ENCODE data around the gene LYZL1. TPM values are rescaled to one million over a fixed set of nuclear protein-coding genes. Genes with fewer than 3 reads are reported as not detected.

The LYZL1 gene
- total RNA-seq, 1 experiment from 2014 or later, result not detected

DNA sequence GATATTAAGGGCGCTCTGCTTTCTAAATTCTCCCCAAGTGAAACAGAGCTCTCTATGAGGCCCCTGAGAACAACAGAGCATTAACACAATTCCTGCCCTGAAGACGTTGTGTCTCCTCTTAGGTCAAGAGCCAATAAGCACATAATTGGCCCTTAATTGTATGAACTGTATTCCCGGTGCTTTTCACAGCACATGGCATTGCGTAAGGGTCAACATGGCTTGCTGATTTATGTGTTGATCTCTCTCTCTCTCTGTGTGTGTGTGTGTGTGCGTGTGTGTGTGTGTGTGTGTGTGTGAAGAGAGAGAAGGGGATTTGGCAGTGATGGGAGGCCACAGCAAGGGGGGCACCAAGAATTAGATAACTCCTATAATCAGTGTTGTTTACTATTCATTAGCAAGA, 40.5 kb downstream of the LYZL1 start (continued):
- no peak for TF ChIP-seq ZNF396 (CRISPR knock-in tag; IDR thresholded peaks at IDR 0.05; ENCODE audit: borderline replicate concordance)

DNA sequence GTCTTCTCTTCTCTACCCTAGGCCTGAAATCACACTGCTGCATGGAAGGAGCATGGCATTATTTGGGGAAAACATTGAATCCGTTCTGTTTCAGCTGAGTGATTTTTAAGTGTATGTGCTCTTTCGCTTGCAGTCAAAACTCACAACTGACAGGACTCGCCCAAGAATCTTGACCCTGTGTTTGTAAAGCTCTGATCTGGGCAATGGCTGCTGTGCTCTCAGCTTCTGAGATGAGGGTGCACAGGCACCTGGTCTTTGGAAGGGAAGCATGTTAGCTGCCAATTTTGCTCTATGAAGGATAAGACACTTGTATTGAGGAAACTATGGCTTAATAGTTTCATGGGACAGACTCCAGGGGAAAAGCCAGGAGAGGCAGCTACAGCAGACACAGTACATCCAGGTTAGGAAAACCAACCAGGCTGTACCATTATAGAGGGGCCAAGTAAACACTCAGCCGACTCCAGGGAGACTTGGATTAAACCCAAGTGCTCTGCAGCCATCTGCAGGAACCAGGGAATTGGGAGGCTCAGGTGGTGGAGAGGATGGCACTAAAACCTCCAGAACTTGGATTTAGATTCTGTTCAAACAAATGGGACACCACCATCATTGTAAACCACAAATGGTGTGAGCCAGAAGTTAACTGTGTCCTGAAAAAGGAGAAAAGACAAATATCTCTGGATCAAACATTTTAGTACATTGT, 43.3 kb downstream of the LYZL1 start:
- peaks cover 38% of the 10 kb centered on the region for H3K9me3 Mint-ChIP-seq
- H3K36me3 Mint-ChIP-seq, result peaks cover 25% of the 10 kb centered on the region
- DNase-seq (ENCODE audit: low spot score) (no peak), ATAC-seq (no peak)
- CTCF ChIA-PET, result no interaction called here
- TF ChIP-seq NFE2L1 (CRISPR knock-in tag; IDR thresholded peaks at IDR 0.05) (no peak), NR3C1 (CRISPR knock-in tag; conservative IDR thresholded peaks at IDR 0.05; ENCODE audit: low read depth) (no peak), RELA (CRISPR knock-in tag; IDR thresholded peaks at IDR 0.05; ENCODE audit: borderline replicate concordance) (no peak), ZNF317 (CRISPR knock-in tag; IDR thresholded peaks at IDR 0.05; ENCODE audit: borderline replicate concordance, low read depth) (no peak), SP1 (CRISPR knock-in tag; conservative IDR thresholded peaks at IDR 0.05) (no peak), SOX15 (CRISPR knock-in tag; IDR thresholded peaks at IDR 0.05) (no peak), ZNF219 (CRISPR knock-in tag; IDR thresholded peaks at IDR 0.05; ENCODE audit: borderline replicate concordance) (no peak), HMGA2 (CRISPR knock-in tag; IDR thresholded peaks at IDR 0.05) (no peak), ZNF232 (CRISPR knock-in tag; IDR thresholded peaks at IDR 0.05) (no peak)
- TF ChIP-seq, protein P1, sequence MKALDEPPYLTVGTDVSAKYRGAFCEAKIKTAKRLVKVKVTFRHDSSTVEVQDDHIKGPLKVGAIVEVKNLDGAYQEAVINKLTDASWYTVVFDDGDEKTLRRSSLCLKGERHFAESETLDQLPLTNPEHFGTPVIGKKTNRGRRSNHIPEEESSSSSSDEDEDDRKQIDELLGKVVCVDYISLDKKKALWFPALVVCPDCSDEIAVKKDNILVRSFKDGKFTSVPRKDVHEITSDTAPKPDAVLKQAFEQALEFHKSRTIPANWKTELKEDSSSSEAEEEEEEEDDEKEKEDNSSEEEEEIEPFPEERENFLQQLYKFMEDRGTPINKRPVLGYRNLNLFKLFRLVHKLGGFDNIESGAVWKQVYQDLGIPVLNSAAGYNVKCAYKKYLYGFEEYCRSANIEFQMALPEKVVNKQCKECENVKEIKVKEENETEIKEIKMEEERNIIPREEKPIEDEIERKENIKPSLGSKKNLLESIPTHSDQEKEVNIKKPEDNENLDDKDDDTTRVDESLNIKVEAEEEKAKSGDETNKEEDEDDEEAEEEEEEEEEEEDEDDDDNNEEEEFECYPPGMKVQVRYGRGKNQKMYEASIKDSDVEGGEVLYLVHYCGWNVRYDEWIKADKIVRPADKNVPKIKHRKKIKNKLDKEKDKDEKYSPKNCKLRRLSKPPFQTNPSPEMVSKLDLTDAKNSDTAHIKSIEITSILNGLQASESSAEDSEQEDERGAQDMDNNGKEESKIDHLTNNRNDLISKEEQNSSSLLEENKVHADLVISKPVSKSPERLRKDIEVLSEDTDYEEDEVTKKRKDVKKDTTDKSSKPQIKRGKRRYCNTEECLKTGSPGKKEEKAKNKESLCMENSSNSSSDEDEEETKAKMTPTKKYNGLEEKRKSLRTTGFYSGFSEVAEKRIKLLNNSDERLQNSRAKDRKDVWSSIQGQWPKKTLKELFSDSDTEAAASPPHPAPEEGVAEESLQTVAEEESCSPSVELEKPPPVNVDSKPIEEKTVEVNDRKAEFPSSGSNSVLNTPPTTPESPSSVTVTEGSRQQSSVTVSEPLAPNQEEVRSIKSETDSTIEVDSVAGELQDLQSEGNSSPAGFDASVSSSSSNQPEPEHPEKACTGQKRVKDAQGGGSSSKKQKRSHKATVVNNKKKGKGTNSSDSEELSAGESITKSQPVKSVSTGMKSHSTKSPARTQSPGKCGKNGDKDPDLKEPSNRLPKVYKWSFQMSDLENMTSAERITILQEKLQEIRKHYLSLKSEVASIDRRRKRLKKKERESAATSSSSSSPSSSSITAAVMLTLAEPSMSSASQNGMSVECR (CRISPR knock-in tag; IDR thresholded peaks at IDR 0.05; ENCODE audit: borderline replicate concordance), result no peak
- TF ChIP-seq, protein P2, sequence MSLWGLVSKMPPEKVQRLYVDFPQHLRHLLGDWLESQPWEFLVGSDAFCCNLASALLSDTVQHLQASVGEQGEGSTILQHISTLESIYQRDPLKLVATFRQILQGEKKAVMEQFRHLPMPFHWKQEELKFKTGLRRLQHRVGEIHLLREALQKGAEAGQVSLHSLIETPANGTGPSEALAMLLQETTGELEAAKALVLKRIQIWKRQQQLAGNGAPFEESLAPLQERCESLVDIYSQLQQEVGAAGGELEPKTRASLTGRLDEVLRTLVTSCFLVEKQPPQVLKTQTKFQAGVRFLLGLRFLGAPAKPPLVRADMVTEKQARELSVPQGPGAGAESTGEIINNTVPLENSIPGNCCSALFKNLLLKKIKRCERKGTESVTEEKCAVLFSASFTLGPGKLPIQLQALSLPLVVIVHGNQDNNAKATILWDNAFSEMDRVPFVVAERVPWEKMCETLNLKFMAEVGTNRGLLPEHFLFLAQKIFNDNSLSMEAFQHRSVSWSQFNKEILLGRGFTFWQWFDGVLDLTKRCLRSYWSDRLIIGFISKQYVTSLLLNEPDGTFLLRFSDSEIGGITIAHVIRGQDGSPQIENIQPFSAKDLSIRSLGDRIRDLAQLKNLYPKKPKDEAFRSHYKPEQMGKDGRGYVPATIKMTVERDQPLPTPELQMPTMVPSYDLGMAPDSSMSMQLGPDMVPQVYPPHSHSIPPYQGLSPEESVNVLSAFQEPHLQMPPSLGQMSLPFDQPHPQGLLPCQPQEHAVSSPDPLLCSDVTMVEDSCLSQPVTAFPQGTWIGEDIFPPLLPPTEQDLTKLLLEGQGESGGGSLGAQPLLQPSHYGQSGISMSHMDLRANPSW (CRISPR knock-in tag; conservative IDR thresholded peaks at IDR 0.05; ENCODE audit: low read depth), result no peak
- TF ChIP-seq, protein P3, sequence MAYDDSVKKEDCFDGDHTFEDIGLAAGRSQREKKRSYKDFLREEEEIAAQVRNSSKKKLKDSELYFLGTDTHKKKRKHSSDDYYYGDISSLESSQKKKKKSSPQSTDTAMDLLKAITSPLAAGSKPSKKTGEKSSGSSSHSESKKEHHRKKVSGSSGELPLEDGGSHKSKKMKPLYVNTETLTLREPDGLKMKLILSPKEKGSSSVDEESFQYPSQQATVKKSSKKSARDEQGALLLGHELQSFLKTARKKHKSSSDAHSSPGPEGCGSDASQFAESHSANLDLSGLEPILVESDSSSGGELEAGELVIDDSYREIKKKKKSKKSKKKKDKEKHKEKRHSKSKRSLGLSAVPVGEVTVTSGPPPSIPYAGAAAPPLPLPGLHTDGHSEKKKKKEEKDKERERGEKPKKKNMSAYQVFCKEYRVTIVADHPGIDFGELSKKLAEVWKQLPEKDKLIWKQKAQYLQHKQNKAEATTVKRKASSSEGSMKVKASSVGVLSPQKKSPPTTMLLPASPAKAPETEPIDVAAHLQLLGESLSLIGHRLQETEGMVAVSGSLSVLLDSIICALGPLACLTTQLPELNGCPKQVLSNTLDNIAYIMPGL (CRISPR knock-in tag; IDR thresholded peaks at IDR 0.05), result no peak
- TF ChIP-seq, protein P4, sequence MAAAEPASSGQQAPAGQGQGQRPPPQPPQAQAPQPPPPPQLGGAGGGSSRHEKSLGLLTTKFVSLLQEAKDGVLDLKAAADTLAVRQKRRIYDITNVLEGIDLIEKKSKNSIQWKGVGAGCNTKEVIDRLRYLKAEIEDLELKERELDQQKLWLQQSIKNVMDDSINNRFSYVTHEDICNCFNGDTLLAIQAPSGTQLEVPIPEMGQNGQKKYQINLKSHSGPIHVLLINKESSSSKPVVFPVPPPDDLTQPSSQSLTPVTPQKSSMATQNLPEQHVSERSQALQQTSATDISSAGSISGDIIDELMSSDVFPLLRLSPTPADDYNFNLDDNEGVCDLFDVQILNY (CRISPR knock-in tag; IDR thresholded peaks at IDR 0.05), result no peak
- TF ChIP-seq, protein P5, sequence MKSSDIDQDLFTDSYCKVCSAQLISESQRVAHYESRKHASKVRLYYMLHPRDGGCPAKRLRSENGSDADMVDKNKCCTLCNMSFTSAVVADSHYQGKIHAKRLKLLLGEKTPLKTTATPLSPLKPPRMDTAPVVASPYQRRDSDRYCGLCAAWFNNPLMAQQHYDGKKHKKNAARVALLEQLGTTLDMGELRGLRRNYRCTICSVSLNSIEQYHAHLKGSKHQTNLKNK (CRISPR knock-in tag; IDR thresholded peaks at IDR 0.05), result no peak
- no peaks in the 10 kb centered on the region; the same call in 1 of the 2 replicates for H3K27me3 Mint-ChIP-seq (ENCODE audit: low read depth)
- no peak overlapping the region for H3K27ac Mint-ChIP-seq
- POLR2A ChIA-PET, result no interaction called here
- H3K4me1 Mint-ChIP-seq, result peaks cover 5% of the 10 kb centered on the region; the same call in 1 of the 2 replicates
- no peak overlapping the region for H3K4me3 Mint-ChIP-seq
